ENCODE measurements around the gene SIAH1. TPM values are rescaled to one million over a fixed set of nuclear protein-coding genes. Genes with fewer than 3 reads are reported as not detected.
"Not testable (repeated sequence)": the region's sequence is repeated elsewhere in the genome, so short reads cannot be mapped to it uniquely, and the experiment has no call there.

SIAH1 gene
- total RNA-seq, 6 experiments from 2014 or later, result 8.1 to 14.0 (median 11.5) TPM

DNA sequence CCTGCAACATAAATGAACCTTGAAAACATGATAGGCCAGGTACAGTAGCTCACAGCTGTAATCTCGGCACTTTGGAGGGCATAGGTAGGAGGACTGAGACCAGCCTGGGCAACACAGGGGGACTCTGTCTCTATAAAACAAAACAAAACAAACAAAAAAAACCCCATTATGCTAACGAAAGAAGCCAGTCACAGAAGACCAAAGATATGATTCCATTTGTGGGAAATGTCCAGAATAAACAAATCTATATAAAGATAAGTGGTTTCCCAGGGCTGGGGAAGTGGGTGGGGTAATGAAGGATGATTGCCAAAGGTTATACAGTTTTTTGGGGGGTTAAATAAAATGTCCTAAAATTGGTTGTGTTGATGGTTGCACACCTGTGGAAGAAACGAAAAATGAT, 36.5 kb upstream of the SIAH1 start:
- H3K4me3 ChIP-seq, result no peak overlapping the region
- WGBS (ENCODE audit: insufficient coverage, low coverage, low lambda C conversion rate, missing lambda C conversion rate), result 71% methylated on average over 3 of the region's 3 CpGs
- H3K36me3 ChIP-seq, result no peaks in the 10 kb centered on the region
- no peak for ATAC-seq
- no peaks in the 10 kb centered on the region for H3K4me1 ChIP-seq
- no peak overlapping the region for H3K27ac ChIP-seq
- intact Hi-C loops (cut with DNase I), result no loop called here
- no peaks in the 10 kb centered on the region for H3K27me3 ChIP-seq
- no peak for DNase-seq
- no peak for TF ChIP-seq POLR2A (IDR thresholded peaks at IDR 0.05)
- TF ChIP-seq, protein P1, sequence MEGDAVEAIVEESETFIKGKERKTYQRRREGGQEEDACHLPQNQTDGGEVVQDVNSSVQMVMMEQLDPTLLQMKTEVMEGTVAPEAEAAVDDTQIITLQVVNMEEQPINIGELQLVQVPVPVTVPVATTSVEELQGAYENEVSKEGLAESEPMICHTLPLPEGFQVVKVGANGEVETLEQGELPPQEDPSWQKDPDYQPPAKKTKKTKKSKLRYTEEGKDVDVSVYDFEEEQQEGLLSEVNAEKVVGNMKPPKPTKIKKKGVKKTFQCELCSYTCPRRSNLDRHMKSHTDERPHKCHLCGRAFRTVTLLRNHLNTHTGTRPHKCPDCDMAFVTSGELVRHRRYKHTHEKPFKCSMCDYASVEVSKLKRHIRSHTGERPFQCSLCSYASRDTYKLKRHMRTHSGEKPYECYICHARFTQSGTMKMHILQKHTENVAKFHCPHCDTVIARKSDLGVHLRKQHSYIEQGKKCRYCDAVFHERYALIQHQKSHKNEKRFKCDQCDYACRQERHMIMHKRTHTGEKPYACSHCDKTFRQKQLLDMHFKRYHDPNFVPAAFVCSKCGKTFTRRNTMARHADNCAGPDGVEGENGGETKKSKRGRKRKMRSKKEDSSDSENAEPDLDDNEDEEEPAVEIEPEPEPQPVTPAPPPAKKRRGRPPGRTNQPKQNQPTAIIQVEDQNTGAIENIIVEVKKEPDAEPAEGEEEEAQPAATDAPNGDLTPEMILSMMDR (IDR thresholded peaks at IDR 0.05), result no peak
- H3K9me3 ChIP-seq, result no peaks in the 10 kb centered on the region

GRCh38 chr16:48420437-48420836, 35.2 kb upstream of the SIAH1 start:
- Histone ChIP-seq H3K27ac (no peak overlapping the region), H3K4me3 (no peak overlapping the region), H3K36me3 (no peaks in the 10 kb centered on the region), H3K27me3 (no peaks in the 10 kb centered on the region), H3K9me3 (no peaks in the 10 kb centered on the region), H3K4me1 (no peaks in the 10 kb centered on the region)
- peak; percentile 54 to 82 (median 76) for ATAC-seq
- no peak for DNase-seq
- no peak for TF ChIP-seq POLR2A (IDR thresholded peaks at IDR 0.05)
- TF ChIP-seq, protein P1 (IDR thresholded peaks at IDR 0.05), result no peak
- intact Hi-C loops (cut with DNase I), result no loop called here
- no CpG with 5 or more reads among the region's 1 CpG for WGBS (ENCODE audit: insufficient coverage, low coverage, low lambda C conversion rate, missing lambda C conversion rate)

- H3K27me3 ChIP-seq; H3K36me3 ChIP-seq; intact Hi-C loops (cut with DNase I); H3K9me3 ChIP-seq; ATAC-seq; H3K4me3 ChIP-seq; H3K27ac ChIP-seq; H3K4me1 ChIP-seq: not testable (repeated sequence)
- DNase-seq, result peak in 1 of 3 donors; percentile 26
- WGBS (ENCODE audit: insufficient coverage, low coverage, low lambda C conversion rate, missing lambda C conversion rate), result 95% methylated on average over 13 of the region's 29 CpGs
Measured at GRCh38 chr16:48416617-48417016, 31.4 kb upstream of the SIAH1 start.

DNA sequence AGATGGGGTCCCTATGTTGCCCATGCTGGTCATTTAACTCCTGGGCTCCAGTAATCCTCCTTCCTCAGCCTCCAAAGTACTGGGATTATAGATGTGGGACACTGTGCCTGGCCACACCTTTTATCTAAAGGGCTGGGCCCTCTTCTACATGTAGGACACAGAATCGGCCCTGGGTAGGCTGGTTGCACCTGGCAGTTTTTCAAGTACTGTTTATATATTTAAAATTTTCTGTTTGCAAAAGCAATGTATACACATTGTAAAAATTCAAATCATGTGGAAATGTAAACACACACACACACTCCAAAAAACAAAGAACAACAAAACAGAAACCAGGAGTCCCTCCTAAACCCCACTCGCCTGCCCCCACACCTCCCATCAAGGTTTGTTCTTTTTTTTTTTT, 28.1 kb upstream of the SIAH1 start:
- 70% methylated on average over 2 of the region's 2 CpGs for WGBS (ENCODE audit: insufficient coverage, low coverage, low lambda C conversion rate, missing lambda C conversion rate)
- ATAC-seq, result no peak
- Histone ChIP-seq H3K27ac (no peak overlapping the region), H3K27me3 (no peaks in the 10 kb centered on the region), H3K4me3 (no peak overlapping the region), H3K4me1 (peaks cover 0 to 19% (median 7%) of the 10 kb centered on the region in 4 donors), H3K9me3 (no peaks in the 10 kb centered on the region), H3K36me3 (no peaks in the 10 kb centered on the region)
- DNase-seq, result no peak
- intact Hi-C loops (cut with DNase I), result no loop called here
- TF ChIP-seq, protein P1 (IDR thresholded peaks at IDR 0.05), result no peak
- no peak for TF ChIP-seq POLR2A (IDR thresholded peaks at IDR 0.05)

DNA sequence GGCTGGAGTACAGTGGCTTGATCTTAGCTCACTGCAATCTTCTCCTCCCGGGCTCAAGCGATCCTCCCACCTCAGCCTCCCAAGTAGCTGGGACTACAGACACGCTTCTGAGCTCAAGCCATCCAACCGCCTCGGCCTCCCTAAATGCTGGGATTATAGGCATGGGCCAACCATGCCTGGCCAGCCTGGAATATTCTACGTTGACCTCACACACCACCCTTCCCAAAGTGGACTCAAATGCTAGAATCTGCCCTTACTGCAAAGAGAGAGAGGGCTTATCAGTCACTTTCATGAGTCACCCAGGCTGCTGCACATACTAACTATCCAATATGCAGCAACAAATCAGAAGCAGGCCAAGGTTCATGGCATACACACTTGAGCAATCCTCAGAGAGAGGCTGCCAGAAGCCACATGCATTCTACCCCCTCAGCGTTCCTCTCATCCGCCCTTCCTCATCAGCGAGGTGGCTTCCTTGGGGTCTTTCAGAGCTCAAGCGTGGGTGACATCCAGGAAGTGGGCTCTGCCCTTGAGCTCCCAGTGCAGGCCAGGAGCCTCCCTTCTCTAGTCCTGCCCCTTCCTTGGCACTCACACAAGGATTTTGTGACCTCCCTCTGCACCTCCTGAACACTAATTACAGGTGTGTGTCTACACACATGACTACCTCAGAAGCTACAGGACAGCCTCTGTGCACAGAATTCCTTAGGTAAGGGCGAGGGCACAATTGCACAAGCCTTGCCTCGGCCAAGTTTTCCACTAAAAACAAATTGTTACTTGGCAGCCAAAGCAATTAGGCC, 24.8 kb upstream of the SIAH1 start:
- Histone ChIP-seq H3K27ac (peak overlapping the region; percentile 81 to 87 (median 87)), H3K36me3 (no peaks in the 10 kb centered on the region), H3K27me3 (no peaks in the 10 kb centered on the region), H3K4me3 (peak overlapping the region in 1 of 3 donors; percentile 8), H3K4me1 (peaks cover 0 to 29% (median 14%) of the 10 kb centered on the region in 4 donors), H3K9me3 (no peaks in the 10 kb centered on the region)
- TF ChIP-seq, protein P1 (IDR thresholded peaks at IDR 0.05), result no peak
- TF ChIP-seq POLR2A (IDR thresholded peaks at IDR 0.05), result no peak
- ATAC-seq (peak; percentile 87 to 94 (median 90)), DNase-seq (peak; percentile 49 to 82 (median 66))
- intact Hi-C loops (cut with DNase I), result no loop called here
- 34% methylated on average over 10 of the region's 12 CpGs for WGBS (ENCODE audit: insufficient coverage, low coverage, low lambda C conversion rate, missing lambda C conversion rate)

Measured in right lobe of liver (tissue), 6 donors.